DOHH2 (cell line): ENCODE data around the gene HCN4.

Experiments used
- EZH2phosphoT487 ChIP-seq: fragments of 200-600 bp; sonication (generic); IDR thresholded peaks from 2 replicates; pipeline ENCODE4 v1.6.1; 2017; ENCODE audit warnings: borderline replicate concordance, mild to moderate bottlenecking, antibody characterized with exemption, low read length, moderate library complexity, mixed read lengths
- TF ChIP-seq, protein P1 (sequence below): fragments of 200-600 bp; sonication (generic); IDR thresholded peaks from one replicate; pipeline ENCODE4 v1.5.1; 2014; ENCODE audit warnings: antibody characterized with exemption, mild to moderate bottlenecking, low read depth, low read length; ENCODE audit not compliant: poor library complexity, severe bottlenecking

DNA sequence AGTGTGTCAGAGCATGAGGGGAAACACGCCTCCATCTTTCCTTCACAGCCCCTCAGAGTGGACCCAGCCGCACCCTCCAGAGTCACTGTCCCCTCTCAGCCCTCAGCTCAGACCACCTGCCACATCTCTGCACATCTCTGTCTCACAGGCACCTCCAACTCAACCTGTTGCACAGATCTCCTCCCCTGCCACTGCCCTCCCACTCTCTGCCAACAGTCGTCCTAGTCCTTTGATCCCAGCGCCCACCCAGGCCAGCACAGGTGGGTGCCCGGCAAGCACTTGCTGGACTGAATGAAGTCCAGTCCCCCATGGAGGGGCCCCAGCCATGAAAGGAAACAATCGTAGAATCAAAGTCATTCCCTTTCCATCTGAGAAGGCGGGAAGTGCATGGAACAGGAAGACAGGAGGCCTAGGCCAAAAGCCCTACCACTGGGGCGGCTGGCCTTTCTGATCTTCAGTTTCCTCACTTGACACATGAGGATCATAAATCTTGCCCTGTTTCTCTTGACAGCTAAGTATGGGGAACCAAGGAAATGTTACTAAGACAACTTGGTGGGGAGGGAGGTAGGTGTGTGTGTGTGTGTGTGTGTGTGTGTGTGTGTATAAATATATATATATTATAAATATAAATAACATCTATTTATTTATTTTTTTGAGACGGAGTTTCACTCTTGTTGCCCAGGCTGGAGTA, 28.1 kb downstream of the HCN4 start:
- TF ChIP-seq, protein P1, sequence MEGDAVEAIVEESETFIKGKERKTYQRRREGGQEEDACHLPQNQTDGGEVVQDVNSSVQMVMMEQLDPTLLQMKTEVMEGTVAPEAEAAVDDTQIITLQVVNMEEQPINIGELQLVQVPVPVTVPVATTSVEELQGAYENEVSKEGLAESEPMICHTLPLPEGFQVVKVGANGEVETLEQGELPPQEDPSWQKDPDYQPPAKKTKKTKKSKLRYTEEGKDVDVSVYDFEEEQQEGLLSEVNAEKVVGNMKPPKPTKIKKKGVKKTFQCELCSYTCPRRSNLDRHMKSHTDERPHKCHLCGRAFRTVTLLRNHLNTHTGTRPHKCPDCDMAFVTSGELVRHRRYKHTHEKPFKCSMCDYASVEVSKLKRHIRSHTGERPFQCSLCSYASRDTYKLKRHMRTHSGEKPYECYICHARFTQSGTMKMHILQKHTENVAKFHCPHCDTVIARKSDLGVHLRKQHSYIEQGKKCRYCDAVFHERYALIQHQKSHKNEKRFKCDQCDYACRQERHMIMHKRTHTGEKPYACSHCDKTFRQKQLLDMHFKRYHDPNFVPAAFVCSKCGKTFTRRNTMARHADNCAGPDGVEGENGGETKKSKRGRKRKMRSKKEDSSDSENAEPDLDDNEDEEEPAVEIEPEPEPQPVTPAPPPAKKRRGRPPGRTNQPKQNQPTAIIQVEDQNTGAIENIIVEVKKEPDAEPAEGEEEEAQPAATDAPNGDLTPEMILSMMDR = no peak
- TF ChIP-seq EZH2phosphoT487 = no peak
